ENCODE data around the gene RNASE12. TPM values are rescaled to one million over a fixed set of nuclear protein-coding genes. Genes with fewer than 3 reads are reported as not detected.
A peak's percentile ranks its signal among the peaks of the same experiment; 100 is the strongest.
"Not testable (repeated sequence)": the region's sequence is repeated elsewhere in the genome, so short reads cannot be mapped to it uniquely, and the experiment has no call there.

The RNASE12 gene
- total RNA-seq, 1 experiment from 2014 or later, result not detected

DNA sequence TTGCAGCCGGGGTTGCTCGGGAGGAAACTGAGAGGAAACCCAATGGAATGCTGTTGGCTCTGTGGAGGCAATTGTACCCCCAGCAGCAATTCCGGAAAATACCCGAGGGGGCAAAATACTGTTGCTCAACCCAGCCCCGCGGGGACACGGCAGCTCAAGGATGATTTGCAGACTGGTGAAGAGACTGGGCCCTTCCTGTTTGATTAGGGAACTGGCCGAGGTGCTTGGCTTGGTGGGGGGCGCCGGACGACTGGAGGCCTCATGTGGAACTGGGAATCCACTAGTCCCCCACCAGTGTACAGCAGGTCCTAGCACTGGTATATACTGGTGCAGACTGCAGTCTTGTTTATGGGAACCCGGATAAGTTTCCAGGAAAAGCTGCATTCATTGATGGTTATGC is 10.3 kb upstream of the RNASE12 start:
- Histone ChIP-seq H3K27ac (ENCODE audit: low read depth, low read length, poor library complexity, severe bottlenecking) (no peak overlapping the region), H3K4me1 (ENCODE audit: insufficient read depth, low read length, poor library complexity, severe bottlenecking) (no peaks in the 10 kb centered on the region), H3K27me3 (replicated peaks; ENCODE audit: insufficient read depth, low read depth, low read length, poor library complexity) (no peaks in the 10 kb centered on the region), H3K4me3 (ENCODE audit: low read depth, low read length, poor library complexity, severe bottlenecking) (no peak overlapping the region), H3K9me3 (ENCODE audit: low read depth, low read length, poor library complexity, severe bottlenecking) (no peaks in the 10 kb centered on the region), H3K36me3 (ENCODE audit: insufficient read depth, low read length, poor library complexity, severe bottlenecking) (no peaks in the 10 kb centered on the region)
- TF ChIP-seq EZH2 (IDR thresholded peaks at IDR 0.05; ENCODE audit: borderline replicate concordance, low read depth, low read length, poor library complexity, severe bottlenecking), result no peak
- TF ChIP-seq, protein P1, sequence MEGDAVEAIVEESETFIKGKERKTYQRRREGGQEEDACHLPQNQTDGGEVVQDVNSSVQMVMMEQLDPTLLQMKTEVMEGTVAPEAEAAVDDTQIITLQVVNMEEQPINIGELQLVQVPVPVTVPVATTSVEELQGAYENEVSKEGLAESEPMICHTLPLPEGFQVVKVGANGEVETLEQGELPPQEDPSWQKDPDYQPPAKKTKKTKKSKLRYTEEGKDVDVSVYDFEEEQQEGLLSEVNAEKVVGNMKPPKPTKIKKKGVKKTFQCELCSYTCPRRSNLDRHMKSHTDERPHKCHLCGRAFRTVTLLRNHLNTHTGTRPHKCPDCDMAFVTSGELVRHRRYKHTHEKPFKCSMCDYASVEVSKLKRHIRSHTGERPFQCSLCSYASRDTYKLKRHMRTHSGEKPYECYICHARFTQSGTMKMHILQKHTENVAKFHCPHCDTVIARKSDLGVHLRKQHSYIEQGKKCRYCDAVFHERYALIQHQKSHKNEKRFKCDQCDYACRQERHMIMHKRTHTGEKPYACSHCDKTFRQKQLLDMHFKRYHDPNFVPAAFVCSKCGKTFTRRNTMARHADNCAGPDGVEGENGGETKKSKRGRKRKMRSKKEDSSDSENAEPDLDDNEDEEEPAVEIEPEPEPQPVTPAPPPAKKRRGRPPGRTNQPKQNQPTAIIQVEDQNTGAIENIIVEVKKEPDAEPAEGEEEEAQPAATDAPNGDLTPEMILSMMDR (conservative IDR thresholded peaks at IDR 0.05; ENCODE audit: low read depth, low read length), result no peak
- DNase-seq (ENCODE audit: low spot score), result no peak
- ChIA-PET CTCF (no interaction called here), POLR2A (ENCODE audit: low non-redundant PET) (no interaction called here)
- intact Hi-C loops (cut with micrococcal nuclease; ENCODE audit: unreplicated experiment), result no loop called here
- no TSS peak for BruUV-seq (replicated peaks)

DNA sequence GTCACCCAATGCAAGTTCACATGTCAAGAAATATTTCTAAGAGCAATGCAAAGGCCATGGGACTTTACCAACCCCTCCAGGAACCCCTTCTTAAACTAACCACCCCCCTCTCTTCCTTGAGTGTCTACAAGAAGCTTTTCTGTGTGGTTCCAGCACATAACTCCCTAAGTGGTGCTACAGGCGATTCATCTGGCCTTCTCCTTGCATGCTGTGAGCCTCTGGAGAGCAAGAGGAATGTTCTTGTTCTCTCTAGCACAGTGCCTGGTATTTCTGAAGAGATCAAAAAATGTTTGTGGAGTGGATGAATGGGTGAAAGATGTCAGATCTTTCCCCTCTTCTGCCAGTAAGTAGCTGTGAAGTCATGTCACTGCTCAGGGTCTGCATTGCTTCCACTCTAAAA is 5.9 kb upstream of the RNASE12 start:
- intact Hi-C loops (cut with micrococcal nuclease; ENCODE audit: unreplicated experiment), result no loop called here
- no peaks in the 10 kb centered on the region for H3K36me3 ChIP-seq (ENCODE audit: insufficient read depth, low read length, poor library complexity, severe bottlenecking)
- TF ChIP-seq, protein P1 (conservative IDR thresholded peaks at IDR 0.05; ENCODE audit: low read depth, low read length), result no peak
- TF ChIP-seq EZH2 (IDR thresholded peaks at IDR 0.05; ENCODE audit: borderline replicate concordance, low read depth, low read length, poor library complexity, severe bottlenecking), result no peak
- CTCF ChIA-PET, result no interaction called here
- H3K4me3 ChIP-seq (ENCODE audit: low read depth, low read length, poor library complexity, severe bottlenecking), result no peak overlapping the region
- H3K4me1 ChIP-seq (ENCODE audit: insufficient read depth, low read length, poor library complexity, severe bottlenecking), result no peaks in the 10 kb centered on the region
- no peak overlapping the region for H3K27ac ChIP-seq (ENCODE audit: low read depth, low read length, poor library complexity, severe bottlenecking)
- no peaks in the 10 kb centered on the region for H3K9me3 ChIP-seq (ENCODE audit: low read depth, low read length, poor library complexity, severe bottlenecking)
- no TSS peak for BruUV-seq (replicated peaks)
- POLR2A ChIA-PET (ENCODE audit: low non-redundant PET), result no interaction called here
- H3K27me3 ChIP-seq (replicated peaks; ENCODE audit: insufficient read depth, low read depth, low read length, poor library complexity), result no peaks in the 10 kb centered on the region
- DNase-seq (ENCODE audit: low spot score), result no peak

DNA sequence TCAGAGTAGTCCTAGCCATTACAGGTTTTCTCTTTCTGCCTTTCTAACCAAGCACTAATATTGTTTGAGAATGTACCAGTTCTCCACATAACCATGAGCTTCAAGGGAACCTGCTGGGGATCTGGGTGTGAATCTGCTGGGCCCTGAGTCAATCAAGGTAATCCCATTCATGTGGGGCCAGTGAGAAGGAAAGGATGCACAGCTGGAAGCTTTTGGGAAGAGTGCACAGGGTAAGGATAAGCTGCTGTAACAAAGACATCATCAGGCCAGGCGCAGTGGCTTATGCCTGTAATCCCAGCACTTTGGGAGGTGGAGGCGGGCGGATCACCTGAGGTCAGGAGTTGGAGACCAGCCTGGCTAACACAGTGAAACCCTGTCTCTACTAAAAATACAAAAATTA is 4.5 kb upstream of the RNASE12 start:
- H3K27me3 ChIP-seq (replicated peaks; ENCODE audit: insufficient read depth, low read depth, low read length, poor library complexity); CTCF ChIA-PET; POLR2A ChIA-PET (ENCODE audit: low non-redundant PET); H3K4me1 ChIP-seq (ENCODE audit: insufficient read depth, low read length, poor library complexity, severe bottlenecking); H3K4me3 ChIP-seq (ENCODE audit: low read depth, low read length, poor library complexity, severe bottlenecking); DNase-seq (ENCODE audit: low spot score); H3K9me3 ChIP-seq (ENCODE audit: low read depth, low read length, poor library complexity, severe bottlenecking); H3K27ac ChIP-seq (ENCODE audit: low read depth, low read length, poor library complexity, severe bottlenecking); BruUV-seq (replicated peaks); intact Hi-C loops (cut with micrococcal nuclease; ENCODE audit: unreplicated experiment); H3K36me3 ChIP-seq (ENCODE audit: insufficient read depth, low read length, poor library complexity, severe bottlenecking): not testable (repeated sequence)

DNA sequence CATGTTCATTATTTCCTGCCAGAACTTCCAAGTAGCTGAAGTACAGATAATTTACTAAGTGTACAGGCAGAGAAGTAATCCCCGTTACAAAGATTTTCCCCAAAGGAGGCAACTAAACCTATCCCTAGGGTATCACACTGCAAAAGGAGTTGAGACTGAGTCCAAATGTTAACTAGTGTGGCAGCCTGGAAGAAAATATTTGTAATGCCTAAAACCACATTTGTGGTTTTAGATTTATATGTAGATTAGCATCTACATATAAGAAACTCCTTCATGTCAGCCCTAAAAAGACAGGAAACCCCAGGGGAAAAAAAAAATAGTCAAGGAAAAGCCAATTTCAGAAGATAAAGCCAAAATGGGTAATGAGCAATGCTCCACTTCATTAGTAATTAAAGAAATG is 1.4 kb upstream of the RNASE12 start:
- no TSS peak for BruUV-seq (replicated peaks)
- no peaks in the 10 kb centered on the region for H3K36me3 ChIP-seq (ENCODE audit: insufficient read depth, low read length, poor library complexity, severe bottlenecking)
- no peaks in the 10 kb centered on the region for H3K4me1 ChIP-seq (ENCODE audit: insufficient read depth, low read length, poor library complexity, severe bottlenecking)
- DNase-seq (ENCODE audit: low spot score), result peak; percentile 11
- ChIA-PET POLR2A (ENCODE audit: low non-redundant PET) (no interaction called here), CTCF (no interaction called here)
- H3K27ac ChIP-seq (ENCODE audit: low read depth, low read length, poor library complexity, severe bottlenecking), result no peak overlapping the region
- no peaks in the 10 kb centered on the region for H3K27me3 ChIP-seq (replicated peaks; ENCODE audit: insufficient read depth, low read depth, low read length, poor library complexity)
- TF ChIP-seq, protein P1 (conservative IDR thresholded peaks at IDR 0.05; ENCODE audit: low read depth, low read length), result no peak
- TF ChIP-seq EZH2 (IDR thresholded peaks at IDR 0.05; ENCODE audit: borderline replicate concordance, low read depth, low read length, poor library complexity, severe bottlenecking), result no peak
- H3K9me3 ChIP-seq (ENCODE audit: low read depth, low read length, poor library complexity, severe bottlenecking), result no peaks in the 10 kb centered on the region
- H3K4me3 ChIP-seq (ENCODE audit: low read depth, low read length, poor library complexity, severe bottlenecking), result no peak overlapping the region
- intact Hi-C loops (cut with micrococcal nuclease; ENCODE audit: unreplicated experiment), result no loop called here
